Measurements from ENCODE around the gene EYS.
"Not testable (repeated sequence)": the region's sequence is repeated elsewhere in the genome, so short reads cannot be mapped to it uniquely, and the experiment has no call there.

Gene EYS

GRCh38 chr6:65410309-65410708 is 296.7 kb downstream of the EYS start:
- DNase-seq (ENCODE audit: low read depth, low spot score), result no peak
- H3K9ac ChIP-seq (ENCODE audit: insufficient read length), result no peak overlapping the region
- no peaks in the 10 kb centered on the region for H3K36me3 ChIP-seq (ENCODE audit: insufficient read depth, low read length)
- TF ChIP-seq EZH2 (IDR thresholded peaks at IDR 0.05) (no peak), POLR2AphosphoS5 (IDR thresholded peaks at IDR 0.05; ENCODE audit: borderline replicate concordance, low read depth, low read length) (no peak)
- no peak overlapping the region for H3K4me3 ChIP-seq
- no peaks in the 10 kb centered on the region for H3K9me3 ChIP-seq (ENCODE audit: low read depth, low read length)
- H3K27ac ChIP-seq, result no peak overlapping the region

- no peak for DNase-seq (ENCODE audit: low read depth, low spot score)
- H3K9ac ChIP-seq (ENCODE audit: insufficient read length), result no peak overlapping the region
- H3K27ac ChIP-seq, result no peak overlapping the region
- H3K9me3 ChIP-seq (ENCODE audit: low read depth, low read length), result no peaks in the 10 kb centered on the region
- no peak overlapping the region for H3K4me3 ChIP-seq
- no peaks in the 10 kb centered on the region for H3K36me3 ChIP-seq (ENCODE audit: insufficient read depth, low read length)
- TF ChIP-seq FOXP2 (optimal IDR thresholded peaks at IDR 0.05; ENCODE audit: control extremely low read depth, extremely low read length, insufficient read depth) (no peak), POLR2AphosphoS5 (IDR thresholded peaks at IDR 0.05; ENCODE audit: borderline replicate concordance, low read depth, low read length) (no peak), EZH2 (IDR thresholded peaks at IDR 0.05) (no peak)
Observed at GRCh38 chr6:65402564-65402963, 304.5 kb downstream of the EYS start.

- Histone ChIP-seq H3K27ac (no peak overlapping the region), H3K36me3 (ENCODE audit: insufficient read depth, low read length) (no peaks in the 10 kb centered on the region), H3K4me3 (no peak overlapping the region), H3K9ac (ENCODE audit: insufficient read length) (no peak overlapping the region), H3K9me3 (ENCODE audit: low read depth, low read length) (no peaks in the 10 kb centered on the region)
- no peak for DNase-seq (ENCODE audit: low read depth, low spot score)
- TF ChIP-seq FOXP2 (optimal IDR thresholded peaks at IDR 0.05; ENCODE audit: control extremely low read depth, extremely low read length, insufficient read depth) (no peak), POLR2AphosphoS5 (IDR thresholded peaks at IDR 0.05; ENCODE audit: borderline replicate concordance, low read depth, low read length) (no peak), EZH2 (IDR thresholded peaks at IDR 0.05) (no peak)
Observed at GRCh38 chr6:65399355-65400084, 307.5 kb downstream of the EYS start.

- TF ChIP-seq EZH2 (IDR thresholded peaks at IDR 0.05), result no peak
- Histone ChIP-seq H3K9me3 (ENCODE audit: low read depth, low read length) (no peaks in the 10 kb centered on the region), H3K36me3 (ENCODE audit: insufficient read depth, low read length) (no peaks in the 10 kb centered on the region), H3K27ac (no peak overlapping the region), H3K4me3 (no peak overlapping the region), H3K9ac (ENCODE audit: insufficient read length) (no peak overlapping the region)
- no peak for DNase-seq (ENCODE audit: low read depth, low spot score)
Observed at GRCh38 chr6:65398851-65399250, 308.2 kb downstream of the EYS start.

- Histone ChIP-seq H3K4me3 (no peak overlapping the region), H3K36me3 (ENCODE audit: insufficient read depth, low read length) (no peaks in the 10 kb centered on the region), H3K27ac (0 out of 2 replicates have a peak overlapping the region, but pooled peaks have one; percentile 29), H3K9me3 (ENCODE audit: low read depth, low read length) (no peaks in the 10 kb centered on the region), H3K9ac (ENCODE audit: insufficient read length) (no peak overlapping the region)
- no peak for DNase-seq (ENCODE audit: low read depth, low spot score)
- TF ChIP-seq FOXP2 (optimal IDR thresholded peaks at IDR 0.05; ENCODE audit: control extremely low read depth, extremely low read length, insufficient read depth) (no peak), POLR2AphosphoS5 (IDR thresholded peaks at IDR 0.05; ENCODE audit: borderline replicate concordance, low read depth, low read length) (no peak), EZH2 (IDR thresholded peaks at IDR 0.05) (no peak)
Observed at GRCh38 chr6:65350530-65350929, 356.5 kb downstream of the EYS start.

GRCh38 chr6:65302655-65303054 is 404.4 kb downstream of the EYS start:
- H3K9me3 ChIP-seq (ENCODE audit: low read depth, low read length); H3K4me3 ChIP-seq; H3K9ac ChIP-seq (ENCODE audit: insufficient read length); H3K36me3 ChIP-seq (ENCODE audit: insufficient read depth, low read length); H3K27ac ChIP-seq; DNase-seq (ENCODE audit: low read depth, low spot score): not testable (repeated sequence)

GRCh38 chr6:65299236-65299635 is 407.8 kb downstream of the EYS start:
- Histone ChIP-seq H3K9me3 (ENCODE audit: low read depth, low read length) (no peaks in the 10 kb centered on the region), H3K27ac (no peak overlapping the region), H3K9ac (ENCODE audit: insufficient read length) (no peak overlapping the region), H3K4me3 (no peak overlapping the region), H3K36me3 (ENCODE audit: insufficient read depth, low read length) (no peaks in the 10 kb centered on the region)
- no peak for DNase-seq (ENCODE audit: low read depth, low spot score)
- TF ChIP-seq EZH2 (IDR thresholded peaks at IDR 0.05), result no peak

- TF ChIP-seq POLR2AphosphoS5 (IDR thresholded peaks at IDR 0.05; ENCODE audit: borderline replicate concordance, low read depth, low read length) (no peak), EZH2 (IDR thresholded peaks at IDR 0.05) (no peak), FOXP2 (optimal IDR thresholded peaks at IDR 0.05; ENCODE audit: control extremely low read depth, extremely low read length, insufficient read depth) (no peak)
- DNase-seq (ENCODE audit: low read depth, low spot score), result no peak
- Histone ChIP-seq H3K36me3 (ENCODE audit: insufficient read depth, low read length) (no peaks in the 10 kb centered on the region), H3K4me3 (no peak overlapping the region), H3K9me3 (ENCODE audit: low read depth, low read length) (no peaks in the 10 kb centered on the region), H3K9ac (ENCODE audit: insufficient read length) (no peak overlapping the region), H3K27ac (no peak overlapping the region)
Observed at GRCh38 chr6:65295812-65296211, 411.2 kb downstream of the EYS start.

GRCh38 chr6:65289491-65289890 is 417.5 kb downstream of the EYS start:
- H3K27ac ChIP-seq, result no peak overlapping the region
- no peaks in the 10 kb centered on the region for H3K9me3 ChIP-seq (ENCODE audit: low read depth, low read length)
- no peak overlapping the region for H3K4me3 ChIP-seq
- no peaks in the 10 kb centered on the region for H3K36me3 ChIP-seq (ENCODE audit: insufficient read depth, low read length)
- TF ChIP-seq POLR2AphosphoS5 (IDR thresholded peaks at IDR 0.05; ENCODE audit: borderline replicate concordance, low read depth, low read length) (no peak), EZH2 (IDR thresholded peaks at IDR 0.05) (no peak), FOXP2 (optimal IDR thresholded peaks at IDR 0.05; ENCODE audit: control extremely low read depth, extremely low read length, insufficient read depth) (no peak)
- DNase-seq (ENCODE audit: low read depth, low spot score), result no peak
- H3K9ac ChIP-seq (ENCODE audit: insufficient read length), result no peak overlapping the region

Measured in SK-N-MC (cell line).